Endothelial cell of umbilical vein (primary cell): ENCODE measurements around the gene TEKTIP1. TPM values are rescaled to one million over a fixed set of nuclear protein-coding genes. Genes with fewer than 3 reads are reported as not detected.

Source experiments
- BruUV-seq: library from RNA; stranded (reverse); fragments of 400-500 nt; replicated peaks from 2 replicates; lab custom pipeline; 2021; lab: Mats Ljungman, UMichigan
- CTCF ChIA-PET: fragments of 300-600, 350-600 bp; sonication (Branson Sonifier 250); formaldehyde crosslinking; loops from one replicate; lab custom pipeline; 2021; ENCODE audit warnings: antibody characterized with exemption, inconsistent platforms; lab: Charles Lee
- POLR2A ChIA-PET: fragments of 300-600, 350-600 bp; sonication (Branson Sonifier 250); formaldehyde crosslinking; loops from one replicate; lab custom pipeline; 2021; ENCODE audit warnings: antibody characterized with exemption, inconsistent platforms; lab: Charles Lee
- DNase-seq: peaks from one replicate; pipeline ENCODE4 v3.0.0-alpha.2; 2011; ENCODE audit warnings: low read depth, low spot score
- FAIRE-seq: peaks from 2 replicates; lab custom pipeline; 2011; peaks lifted over from hg19 to GRCh38; lab: Jason Lieb, UNC
- H2AFZ ChIP-seq: 2 replicates; pipeline ENCODE4 v1.6.0; 2012; ENCODE audit warnings: low read depth, low read length, control low read depth, inconsistent platforms
- H3K27ac ChIP-seq: 2 replicates; pipeline ENCODE4 v1.5.1; 2011; ENCODE audit warnings: low read depth, mild to moderate bottlenecking, control low read depth, low read length, moderate library complexity; ENCODE audit not compliant: insufficient read depth
- H3K27me3 ChIP-seq, 2 experiments: 2 replicates each; pipeline versions ENCODE4 v1.6.0 to v1.6.1; 2011; ENCODE audit warnings: low read length in 2 of 2, mixed read lengths in 1 of 2; ENCODE audit not compliant: control insufficient read depth in 2 of 2, insufficient read depth in 2 of 2
- H3K36me3 ChIP-seq, 2 experiments: 2 replicates in 1 of 2; 3 replicates in 1 of 2; pipeline ENCODE4 v1.5.1; 2011; ENCODE audit warnings: low read length in 2 of 2, mild to moderate bottlenecking in 1 of 2, moderate library complexity in 1 of 2; ENCODE audit not compliant: control insufficient read depth in 2 of 2, insufficient read depth in 2 of 2; ENCODE audit errors: extremely low read depth in 1 of 2
- H3K4me1 ChIP-seq: 3 replicates; pipeline ENCODE4 v1.5.1; 2011; ENCODE audit warnings: mild to moderate bottlenecking, low read length; ENCODE audit not compliant: control insufficient read depth, insufficient read depth; ENCODE audit errors: extremely low read depth
- H3K4me2 ChIP-seq: 2 replicates; pipeline ENCODE4 v1.6.1; 2011; ENCODE audit warnings: low read length, control low read depth, mixed read lengths; ENCODE audit not compliant: insufficient read depth
- H3K4me3 ChIP-seq, 3 experiments: fragments of 200-600 bp in 1 of 3; sonication (generic), shearing (Covaris generic) in 1 of 3; replicated peaks in 1 of 3; 2 replicates each; pipeline ENCODE4 v1.5.1; 2011 to 2016; ENCODE audit warnings: control low read depth in 3 of 3, low read length in 3 of 3, mild to moderate bottlenecking in 2 of 3, inconsistent platforms in 1 of 3, low read depth in 1 of 3, moderate library complexity in 1 of 3; ENCODE audit not compliant: insufficient read depth in 1 of 3
- H3K79me2 ChIP-seq: 2 replicates; pipeline ENCODE4 v1.6.0; 2012; ENCODE audit warnings: low read length, inconsistent platforms; ENCODE audit not compliant: control insufficient read depth, insufficient read depth
- H3K9ac ChIP-seq: replicated peaks from 2 replicates; pipeline ENCODE3; 2011; ENCODE audit warnings: low read length, control low read depth; ENCODE audit not compliant: insufficient read depth; ENCODE audit errors: extremely low read depth
- H3K9me1 ChIP-seq: replicated peaks from 3 replicates; pipeline ENCODE4 v1.6.0; 2011; ENCODE audit warnings: mild to moderate bottlenecking, low read length; ENCODE audit not compliant: control insufficient read depth, insufficient read depth; ENCODE audit errors: extremely low read depth
- H3K9me3 ChIP-seq: replicated peaks from 2 replicates; pipeline ENCODE4 v1.5.1; 2012; ENCODE audit warnings: low read length, inconsistent platforms; ENCODE audit not compliant: control insufficient read depth, insufficient read depth
- H4K20me1 ChIP-seq: replicated peaks from 2 replicates; pipeline ENCODE3; 2011; ENCODE audit warnings: mild to moderate bottlenecking, low read length; ENCODE audit not compliant: control insufficient read depth, insufficient read depth; ENCODE audit errors: extremely low read depth
- FOS ChIP-seq: IDR thresholded peaks from 2 replicates; pipeline ENCODE4 v1.6.1; 2011; ENCODE audit warnings: mild to moderate bottlenecking, low read length, moderate library complexity, borderline replicate concordance; ENCODE audit not compliant: insufficient read depth
- MYC ChIP-seq: IDR thresholded peaks from one replicate; pipeline ENCODE4 v1.6.1; 2011; ENCODE audit warnings: mild to moderate bottlenecking, low read depth, low read length
- POLR2A ChIP-seq: IDR thresholded peaks from 2 replicates; pipeline ENCODE4 v1.6.1; 2012; ENCODE audit warnings: low read depth, mild to moderate bottlenecking, control low read depth, low read length
- POLR2AphosphoS5 ChIP-seq: IDR thresholded peaks from 2 replicates; pipeline ENCODE4 v1.6.1; 2012; ENCODE audit warnings: low read depth, mild to moderate bottlenecking, control low read depth, low read length, moderate library complexity; ENCODE audit not compliant: insufficient read depth
- dilution Hi-C: fragments of 300-500 bp; cut with MboI; formaldehyde crosslinking; loops from one replicate; pipeline ENCODE4 v1.15.0; 2019; ENCODE audit warnings: low sequenced_read_pairs; ENCODE audit not compliant: extremely low pct_ligation_motif_present
- intact Hi-C: fragments of 100-400 bp; cut with micrococcal nuclease; formaldehyde crosslinking; loops from one replicate; pipeline ENCODE4 v1.10.0; 2022
- polyA plus RNA-seq, 4 experiments: library from polyadenylated mRNA; depleted of rRNA in 3 of 4; stranded (reverse) in 3 of 4; unstranded in 1 of 4; fragments of >200 nt; gene quantifications; 2 replicates each; pipeline versions ENCODE4 v1.2.1 to v1.2.3, GENCODE V29; 2011 to 2012; ENCODE audit warnings: missing spikeins in 1 of 4
- total RNA-seq: library from RNA; stranded (reverse); gene quantifications from 2 replicates; pipeline ENCODE4 v1.2.3, GENCODE V29; 2021
- TF ChIP-seq, protein P1 (sequence below), 2 donors: IDR thresholded peaks; 1 replicate in 1 of 2; 2 replicates in 1 of 2; pipeline ENCODE4 v1.5.1; 2011; ENCODE audit warnings: low read length in 2 of 2, mild to moderate bottlenecking in 2 of 2, moderate library complexity in 2 of 2, control low read depth in 1 of 2, inconsistent platforms in 1 of 2, low read depth in 1 of 2; ENCODE audit not compliant: insufficient read depth in 1 of 2; ENCODE audit errors: extremely low read depth in 1 of 2
- TF ChIP-seq, protein P2 (sequence below): IDR thresholded peaks from 2 replicates; pipeline ENCODE4 v1.6.1; 2011; ENCODE audit not compliant: insufficient read depth, insufficient read length

The TEKTIP1 gene
- total and polyA plus RNA-seq, 2 donors (not counting 3 experiments of a cell fraction or from before 2014, with no cell fraction given): 0.73 TPM; not detected in 1

DNA sequence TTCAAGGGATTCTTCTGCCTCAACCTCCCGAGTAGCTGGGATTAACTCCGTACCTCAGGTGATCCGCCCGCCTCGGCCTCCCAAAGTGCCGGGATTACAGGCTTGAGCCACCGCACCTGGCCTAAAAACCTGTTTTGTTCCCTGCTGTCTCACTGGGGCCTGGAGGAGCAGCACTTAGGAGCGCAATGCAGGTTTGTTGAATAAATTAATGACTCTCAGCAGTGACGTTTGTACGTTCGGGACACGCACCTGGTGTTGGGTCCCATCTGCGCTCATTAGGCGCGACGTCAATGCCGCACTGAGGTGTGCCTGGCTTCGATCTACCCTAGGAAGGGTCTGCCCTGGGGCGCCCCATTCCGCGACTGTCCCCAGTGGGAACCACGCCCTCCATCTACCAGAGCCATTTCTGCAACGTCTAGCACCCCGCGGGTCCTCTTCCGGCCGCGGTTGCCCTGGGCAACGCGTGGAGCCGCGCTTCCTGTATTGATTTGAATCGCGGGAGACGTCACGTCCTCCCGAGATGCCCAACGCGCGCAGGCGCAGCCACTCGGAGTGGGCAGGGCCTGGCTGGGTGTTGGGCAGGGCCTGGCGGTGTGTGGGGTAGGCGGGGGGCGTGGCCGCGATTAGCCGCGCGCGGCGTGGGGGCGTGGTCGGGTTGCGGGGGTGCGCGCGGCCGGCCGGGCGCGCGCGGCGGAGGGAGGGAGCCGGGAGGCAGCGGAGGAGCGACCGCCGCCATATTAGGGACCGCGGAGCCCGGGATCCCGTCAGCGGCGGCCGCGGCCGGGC, 33.2 kb upstream of the TEKTIP1 start, which contains the start of gene FZR1:
TSS of gene FZR1 (plus strand) at position 714 of the 786 bp plus-strand sequence. CDS start 16,679 bp downstream, outside the sequence.
- TSS peak; percentile 93 for BruUV-seq
- TF ChIP-seq MYC: peak; percentile 27
- peak; percentile 72 for TF ChIP-seq POLR2AphosphoS5
- TF ChIP-seq, protein P1, sequence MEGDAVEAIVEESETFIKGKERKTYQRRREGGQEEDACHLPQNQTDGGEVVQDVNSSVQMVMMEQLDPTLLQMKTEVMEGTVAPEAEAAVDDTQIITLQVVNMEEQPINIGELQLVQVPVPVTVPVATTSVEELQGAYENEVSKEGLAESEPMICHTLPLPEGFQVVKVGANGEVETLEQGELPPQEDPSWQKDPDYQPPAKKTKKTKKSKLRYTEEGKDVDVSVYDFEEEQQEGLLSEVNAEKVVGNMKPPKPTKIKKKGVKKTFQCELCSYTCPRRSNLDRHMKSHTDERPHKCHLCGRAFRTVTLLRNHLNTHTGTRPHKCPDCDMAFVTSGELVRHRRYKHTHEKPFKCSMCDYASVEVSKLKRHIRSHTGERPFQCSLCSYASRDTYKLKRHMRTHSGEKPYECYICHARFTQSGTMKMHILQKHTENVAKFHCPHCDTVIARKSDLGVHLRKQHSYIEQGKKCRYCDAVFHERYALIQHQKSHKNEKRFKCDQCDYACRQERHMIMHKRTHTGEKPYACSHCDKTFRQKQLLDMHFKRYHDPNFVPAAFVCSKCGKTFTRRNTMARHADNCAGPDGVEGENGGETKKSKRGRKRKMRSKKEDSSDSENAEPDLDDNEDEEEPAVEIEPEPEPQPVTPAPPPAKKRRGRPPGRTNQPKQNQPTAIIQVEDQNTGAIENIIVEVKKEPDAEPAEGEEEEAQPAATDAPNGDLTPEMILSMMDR (IDR thresholded peaks at IDR 0.05; ENCODE audit: extremely low read depth in 1 of 2, insufficient read depth in 1 of 2, low read depth in 1 of 2, low read length in 2 of 2): no peak
- TF ChIP-seq, protein P2, sequence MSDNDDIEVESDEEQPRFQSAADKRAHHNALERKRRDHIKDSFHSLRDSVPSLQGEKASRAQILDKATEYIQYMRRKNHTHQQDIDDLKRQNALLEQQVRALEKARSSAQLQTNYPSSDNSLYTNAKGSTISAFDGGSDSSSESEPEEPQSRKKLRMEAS: peak; percentile 56
- TF ChIP-seq FOS: no peak
- TF ChIP-seq POLR2A: peak; percentile 47
- H3K27me3 ChIP-seq: no peaks in the 10 kb centered on the region
- ChIA-PET POLR2A (no interaction called here), CTCF (interaction anchor here (1.9 kb wide), 1 partner anchor 21 kb away, joined by 9 read pairs; no protein-coding TSS in a partner anchor)
- intact Hi-C loops (loop anchor here (2.0 kb wide), 1 partner anchor 67 kb away; the partner anchor contains the start of gene HMG20B), dilution Hi-C loops (no loop called here)
- peak within 1 kb of the TSS; percentile 94 for H3K4me2 ChIP-seq
- peaks cover 10% of the 10 kb centered on the region for H3K4me1 ChIP-seq
- H3K36me3 ChIP-seq: peaks cover 0 to 9% of the 10 kb centered on the region in 2 experiments
- H3K4me3 ChIP-seq: peak within 1 kb of the TSS; percentile 76 to 91 (median 77)
- no peaks in the 10 kb centered on the region for H4K20me1 ChIP-seq
- peak within 1 kb of the TSS; percentile 98 for H2AFZ ChIP-seq
- H3K9me1 ChIP-seq: no peaks in the 10 kb centered on the region
- peak within 1 kb of the TSS; percentile 85 for H3K9ac ChIP-seq
- H3K27ac ChIP-seq: peak within 1 kb of the TSS; percentile 94
- FAIRE-seq: peak; percentile 95
- H3K79me2 ChIP-seq: peaks cover 46% of the 10 kb centered on the region
- H3K9me3 ChIP-seq: no peaks in the 10 kb centered on the region
- DNase-seq: peak; percentile 98
